ENCODE results near the gene RPIA.

Gene RPIA

GRCh38 chr2:88669482-88670214, 21.8 kb upstream of the RPIA start:
- TF ChIP-seq RAD21 (IDR thresholded peaks at IDR 0.05; ENCODE audit: low read depth) = peak; percentile 77
- no peak for TF ChIP-seq MAX (IDR thresholded peaks at IDR 0.05)
- TF ChIP-seq YY1 (IDR thresholded peaks at IDR 0.05; ENCODE audit: low read depth) = no peak

- no peak for TF ChIP-seq TAF1 (IDR thresholded peaks at IDR 0.05; ENCODE audit: low read depth)
- TF ChIP-seq RAD21 (IDR thresholded peaks at IDR 0.05; ENCODE audit: low read depth) = peak; percentile 88
- no peak for TF ChIP-seq YY1 (IDR thresholded peaks at IDR 0.05; ENCODE audit: low read depth)
- TF ChIP-seq CEBPB (IDR thresholded peaks at IDR 0.05) = no peak
Measured at GRCh38 chr2:88671786-88672427, 19.6 kb upstream of the RPIA start.

GRCh38 chr2:88673363-88673762, 18.1 kb upstream of the RPIA start:
- TF ChIP-seq TEAD4 (IDR thresholded peaks at IDR 0.05) = no peak
- TF ChIP-seq EGR1 (IDR thresholded peaks at IDR 0.05) = no peak
- TF ChIP-seq MAX (IDR thresholded peaks at IDR 0.05) = no peak
- no peak for TF ChIP-seq YY1 (IDR thresholded peaks at IDR 0.05; ENCODE audit: low read depth)
- TF ChIP-seq TCF12 (IDR thresholded peaks at IDR 0.05; ENCODE audit: low read depth) = no peak
- TF ChIP-seq CEBPB (IDR thresholded peaks at IDR 0.05) = no peak
- no peak for TF ChIP-seq RAD21 (IDR thresholded peaks at IDR 0.05; ENCODE audit: low read depth)
- no peak for TF ChIP-seq CREB1 (IDR thresholded peaks at IDR 0.05; ENCODE audit: low read depth)

- TF ChIP-seq CREB1 (IDR thresholded peaks at IDR 0.05; ENCODE audit: low read depth) = no peak
- TF ChIP-seq EP300 (IDR thresholded peaks at IDR 0.05; ENCODE audit: borderline replicate concordance) = no peak
- TF ChIP-seq FOXM1 (IDR thresholded peaks at IDR 0.05; ENCODE audit: borderline replicate concordance, low read depth) = no peak
- TF ChIP-seq MAX (IDR thresholded peaks at IDR 0.05) = no peak
- TF ChIP-seq EGR1 (IDR thresholded peaks at IDR 0.05) = no peak
- TF ChIP-seq YY1 (IDR thresholded peaks at IDR 0.05; ENCODE audit: low read depth) = no peak
- TF ChIP-seq ZBTB7A (IDR thresholded peaks at IDR 0.05; ENCODE audit: low read depth) = no peak
- no peak for TF ChIP-seq NFIC (IDR thresholded peaks at IDR 0.05)
Measured at GRCh38 chr2:88680266-88680902, 11.1 kb upstream of the RPIA start.

- TF ChIP-seq YY1 (IDR thresholded peaks at IDR 0.05; ENCODE audit: low read depth) = no peak
- no peak for TF ChIP-seq REST (IDR thresholded peaks at IDR 0.05; ENCODE audit: low read depth)
- no peak for TF ChIP-seq FOXM1 (IDR thresholded peaks at IDR 0.05; ENCODE audit: borderline replicate concordance, low read depth)
- no peak for TF ChIP-seq EP300 (IDR thresholded peaks at IDR 0.05; ENCODE audit: borderline replicate concordance)
- no peak for TF ChIP-seq ZBTB7A (IDR thresholded peaks at IDR 0.05; ENCODE audit: low read depth)
- no peak for TF ChIP-seq USF1 (IDR thresholded peaks at IDR 0.05)
- TF ChIP-seq EGR1 (IDR thresholded peaks at IDR 0.05) = no peak
- no peak for TF ChIP-seq NFIC (IDR thresholded peaks at IDR 0.05)
- TF ChIP-seq RAD21 (IDR thresholded peaks at IDR 0.05; ENCODE audit: low read depth) = no peak
Measured at GRCh38 chr2:88680916-88681315, 10.6 kb upstream of the RPIA start.

GRCh38 chr2:88683160-88684021, 8.1 kb upstream of the RPIA start:
- TF ChIP-seq MAX (IDR thresholded peaks at IDR 0.05) = no peak
- TF ChIP-seq RAD21 (IDR thresholded peaks at IDR 0.05; ENCODE audit: low read depth) = no peak
- TF ChIP-seq FOXM1 (IDR thresholded peaks at IDR 0.05; ENCODE audit: borderline replicate concordance, low read depth) = no peak
- no peak for TF ChIP-seq EP300 (IDR thresholded peaks at IDR 0.05; ENCODE audit: borderline replicate concordance)
- TF ChIP-seq TCF12 (IDR thresholded peaks at IDR 0.05; ENCODE audit: low read depth) = no peak
- no peak for TF ChIP-seq TEAD4 (IDR thresholded peaks at IDR 0.05)
- TF ChIP-seq REST (IDR thresholded peaks at IDR 0.05; ENCODE audit: low read depth) = no peak
- no peak for TF ChIP-seq CREB1 (IDR thresholded peaks at IDR 0.05; ENCODE audit: low read depth)
- no peak for TF ChIP-seq USF1 (IDR thresholded peaks at IDR 0.05)
- no peak for TF ChIP-seq YY1 (IDR thresholded peaks at IDR 0.05; ENCODE audit: low read depth)
- no peak for TF ChIP-seq TAF1 (IDR thresholded peaks at IDR 0.05; ENCODE audit: low read depth)
- no peak for TF ChIP-seq EGR1 (IDR thresholded peaks at IDR 0.05)
- TF ChIP-seq NFIC (IDR thresholded peaks at IDR 0.05) = no peak
- no peak for TF ChIP-seq CEBPB (IDR thresholded peaks at IDR 0.05)
- TF ChIP-seq ZBTB7A (IDR thresholded peaks at IDR 0.05; ENCODE audit: low read depth) = no peak
